Gastroesophageal sphincter (tissue), 3 donors: ENCODE data around the gene ANAPC2.

Experiments
- EP300 ChIP-seq: sonication (generic); formaldehyde crosslinking; IDR thresholded peaks from one replicate; pipeline ENCODE4 v1.6.1; 2017; ENCODE audit warnings: antibody characterized with exemption, mild to moderate bottlenecking
- POLR2A ChIP-seq, 2 donors: fragments of 450-650 bp; IDR thresholded peaks; one replicate each; pipeline ENCODE4 v1.6.1; 2017; ENCODE audit warnings: antibody characterized with exemption in 2 of 2, mild to moderate bottlenecking in 2 of 2, moderate library complexity in 1 of 2
- POLR2AphosphoS5 ChIP-seq: sonication (generic); formaldehyde crosslinking; IDR thresholded peaks from one replicate; pipeline ENCODE4 v1.6.1; 2017; ENCODE audit warnings: antibody characterized with exemption
- TF ChIP-seq, protein P1 (sequence below), 4 experiments: fragments of 200-600 bp in 2 of 4; fragments of 450-650 bp in 2 of 4; sonication (generic) in 1 of 4; IDR thresholded peaks; one replicate each; pipeline ENCODE4 v1.5.1; 2017 to 2019; ENCODE audit warnings: antibody characterized with exemption in 4 of 4, mild to moderate bottlenecking in 2 of 4, moderate library complexity in 2 of 4

DNA sequence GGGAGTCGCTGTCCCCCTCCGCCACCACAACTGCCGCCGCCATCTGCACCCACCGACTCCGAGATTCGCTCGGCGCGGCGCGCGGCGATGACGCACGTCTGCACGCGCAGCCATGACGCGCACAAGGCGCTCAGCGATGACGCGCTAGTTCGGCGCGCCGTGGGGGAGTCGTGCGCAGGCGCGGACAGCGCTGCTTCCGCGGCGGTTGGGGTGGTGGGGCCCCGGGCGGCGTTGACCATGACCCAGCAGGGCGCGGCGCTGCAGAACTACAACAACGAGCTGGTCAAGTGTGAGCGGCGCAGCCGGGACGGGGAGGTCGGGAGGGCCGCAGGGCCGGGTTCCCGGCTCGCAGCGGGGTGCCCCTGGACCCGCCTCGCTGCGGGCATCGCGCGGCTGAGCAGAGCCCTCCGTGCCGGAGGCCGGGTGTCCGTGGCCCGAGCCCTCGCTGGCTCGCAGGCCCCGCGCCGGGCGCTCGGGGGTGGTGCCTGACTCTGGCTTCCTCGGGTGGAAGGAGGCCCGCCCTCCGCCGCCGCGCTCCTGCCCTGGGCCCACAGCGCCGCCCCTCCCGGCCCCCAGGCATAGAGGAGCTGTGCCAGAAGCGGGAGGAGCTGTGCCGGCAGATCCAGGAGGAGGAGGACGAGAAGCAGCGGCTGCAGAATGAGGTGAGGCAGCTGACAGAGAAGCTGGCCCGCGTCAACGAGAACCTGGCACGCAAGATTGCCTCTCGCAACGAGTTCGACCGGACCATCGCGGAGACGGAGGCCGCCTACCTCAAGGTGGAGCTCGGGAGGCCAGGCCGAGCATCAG lies at the start of gene ANAPC2, which contains the start of gene SSNA1:
- TF ChIP-seq POLR2A (IDR thresholded peaks at IDR 0.05) (peak; percentile 92 to 95), POLR2AphosphoS5 (peak; percentile 95), EP300 (no peak)
- TF ChIP-seq, protein P1, sequence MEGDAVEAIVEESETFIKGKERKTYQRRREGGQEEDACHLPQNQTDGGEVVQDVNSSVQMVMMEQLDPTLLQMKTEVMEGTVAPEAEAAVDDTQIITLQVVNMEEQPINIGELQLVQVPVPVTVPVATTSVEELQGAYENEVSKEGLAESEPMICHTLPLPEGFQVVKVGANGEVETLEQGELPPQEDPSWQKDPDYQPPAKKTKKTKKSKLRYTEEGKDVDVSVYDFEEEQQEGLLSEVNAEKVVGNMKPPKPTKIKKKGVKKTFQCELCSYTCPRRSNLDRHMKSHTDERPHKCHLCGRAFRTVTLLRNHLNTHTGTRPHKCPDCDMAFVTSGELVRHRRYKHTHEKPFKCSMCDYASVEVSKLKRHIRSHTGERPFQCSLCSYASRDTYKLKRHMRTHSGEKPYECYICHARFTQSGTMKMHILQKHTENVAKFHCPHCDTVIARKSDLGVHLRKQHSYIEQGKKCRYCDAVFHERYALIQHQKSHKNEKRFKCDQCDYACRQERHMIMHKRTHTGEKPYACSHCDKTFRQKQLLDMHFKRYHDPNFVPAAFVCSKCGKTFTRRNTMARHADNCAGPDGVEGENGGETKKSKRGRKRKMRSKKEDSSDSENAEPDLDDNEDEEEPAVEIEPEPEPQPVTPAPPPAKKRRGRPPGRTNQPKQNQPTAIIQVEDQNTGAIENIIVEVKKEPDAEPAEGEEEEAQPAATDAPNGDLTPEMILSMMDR (IDR thresholded peaks at IDR 0.05) = peak in 3 of 4 experiments; percentile 15 to 42 (median 16)
